Keratinocyte (primary cell): ENCODE results near the gene FRAS1. TPM values are rescaled to one million over a fixed set of nuclear protein-coding genes. Genes with fewer than 3 reads are reported as not detected.

ENCODE experiments used
- DNase-seq: peaks from one replicate; pipeline ENCODE4 v3.0.0-alpha.2; 2011; ENCODE audit warnings: low read depth, missing footprints, low spot score
- FAIRE-seq: peaks from 2 replicates; lab custom pipeline; 2011; peaks lifted over from hg19 to GRCh38; lab: Jason Lieb, UNC
- H2AFZ ChIP-seq: 2 replicates; pipeline ENCODE4 v1.6.0; 2012; ENCODE audit warnings: low read length, control low read depth, inconsistent platforms; ENCODE audit not compliant: control insufficient read depth
- H3K27ac ChIP-seq: 2 replicates; pipeline ENCODE4 v1.5.1; 2011; ENCODE audit warnings: low read length; ENCODE audit not compliant: control insufficient read depth, insufficient read depth
- H3K27me3 ChIP-seq: 3 replicates; pipeline ENCODE4 v1.6.0; 2011; ENCODE audit warnings: low read length; ENCODE audit not compliant: control insufficient read depth, insufficient read depth; ENCODE audit errors: extremely low read depth
- H3K36me3 ChIP-seq, 2 experiments: 2 replicates in 1 of 2; 3 replicates in 1 of 2; pipeline ENCODE4 v1.5.1; 2011; ENCODE audit warnings: low read length in 2 of 2, mild to moderate bottlenecking in 1 of 2; ENCODE audit not compliant: control insufficient read depth in 2 of 2, insufficient read depth in 2 of 2; ENCODE audit errors: extremely low read depth in 1 of 2
- H3K4me1 ChIP-seq: 3 replicates; pipeline ENCODE4 v1.5.1; 2011; ENCODE audit warnings: low read length; ENCODE audit not compliant: control insufficient read depth, insufficient read depth; ENCODE audit errors: extremely low read depth
- H3K4me2 ChIP-seq: 3 replicates; pipeline ENCODE4 v1.6.0; 2011; ENCODE audit warnings: low read depth, low read length; ENCODE audit not compliant: control insufficient read depth, insufficient read depth; ENCODE audit errors: extremely low read depth
- H3K4me3 ChIP-seq, 3 experiments: fragments of 200-600 bp in 1 of 3; sonication (generic) in 1 of 3; 2 replicates in 2 of 3; 3 replicates in 1 of 3; pipeline ENCODE4 v1.5.1; 2011 to 2016; ENCODE audit warnings: low read length in 3 of 3, mild to moderate bottlenecking in 3 of 3, control low read depth in 2 of 3, inconsistent platforms in 1 of 3, low read depth in 1 of 3, mixed read lengths in 1 of 3, mixed run types in 1 of 3, moderate library complexity in 1 of 3; ENCODE audit not compliant: control insufficient read depth in 2 of 3, insufficient read depth in 2 of 3; ENCODE audit errors: extremely low read depth in 1 of 3
- H3K79me2 ChIP-seq: 2 replicates; pipeline ENCODE4 v1.6.0; 2012; ENCODE audit warnings: low read length; ENCODE audit not compliant: control insufficient read depth, insufficient read depth
- H3K9ac ChIP-seq: 3 replicates; pipeline ENCODE4 v1.6.0; 2011; ENCODE audit warnings: low read length; ENCODE audit not compliant: control insufficient read depth, insufficient read depth; ENCODE audit errors: extremely low read depth
- H3K9me1 ChIP-seq: 3 replicates; pipeline ENCODE4 v1.6.0; 2011; ENCODE audit warnings: low read length; ENCODE audit not compliant: control insufficient read depth, insufficient read depth; ENCODE audit errors: extremely low read depth
- H3K9me3 ChIP-seq: 2 replicates; pipeline ENCODE4 v1.5.1; 2012; ENCODE audit warnings: low read depth, low read length; ENCODE audit not compliant: control insufficient read depth
- H4K20me1 ChIP-seq: 3 replicates; pipeline ENCODE4 v1.6.0; 2011; ENCODE audit warnings: low read length; ENCODE audit not compliant: control insufficient read depth, insufficient read depth; ENCODE audit errors: extremely low read depth
- CTCF ChIP-seq, 3 experiments: IDR thresholded peaks in 1 of 3; conservative IDR thresholded peaks in 1 of 3; optimal IDR thresholded peaks in 1 of 3; 2 replicates in 2 of 3; 3 replicates in 1 of 3; pipeline versions ENCODE3 to v1.5.1; 2011; ENCODE audit warnings: low read length in 3 of 3, mild to moderate bottlenecking in 3 of 3, moderate library complexity in 2 of 3, control low read depth in 1 of 3, inconsistent platforms in 1 of 3; ENCODE audit not compliant: insufficient read depth in 2 of 3; ENCODE audit errors: extremely low read depth in 1 of 3
- EZH2 ChIP-seq: IDR thresholded peaks from one replicate; pipeline ENCODE4 v1.6.1; 2012; ENCODE audit warnings: inconsistent platforms, mild to moderate bottlenecking, low read length, moderate library complexity
- dilution Hi-C: fragments of 300-500 bp; cut with MboI; formaldehyde crosslinking; loops from one replicate; pipeline ENCODE4 v1.7.0; 2020; ENCODE audit warnings: low sequenced_read_pairs; ENCODE audit not compliant: extremely low pct_ligation_motif_present
- polyA plus RNA-seq, 5 experiments: library from polyadenylated mRNA; depleted of rRNA in 3 of 5; stranded (reverse) in 3 of 5; stranded (forward) in 1 of 5; unstranded in 1 of 5; fragments of >200 nt; gene quantifications; 1 replicate in 1 of 5; 2 replicates in 3 of 5; 3 replicates in 1 of 5; pipeline versions ENCODE4 v1.2.1 to v1.2.3, GENCODE V29; 2011 to 2012; ENCODE audit warnings: missing spikeins in 2 of 5, low read depth in 1 of 5, low replicate concordance in 1 of 5

The FRAS1 gene
- polyA plus RNA-seq, 1 donor (not counting 4 experiments of a cell fraction or from before 2014, with no cell fraction given): 3.5 TPM

- Histone ChIP-seq H2AFZ (no peak overlapping the region), H3K4me1 (no peaks in the 10 kb centered on the region), H3K9me1 (no peaks in the 10 kb centered on the region), H3K9me3 (no peaks in the 10 kb centered on the region), H3K27ac (no peak overlapping the region), H3K36me3 (no peaks in the 10 kb centered on the region), H4K20me1 (no peaks in the 10 kb centered on the region), H3K27me3 (peaks cover 3% of the 10 kb centered on the region), H3K9ac (no peak overlapping the region), H3K79me2 (no peaks in the 10 kb centered on the region), H3K4me2 (no peak overlapping the region), H3K4me3 (no peak overlapping the region)
- dilution Hi-C loops: no loop called here
- no peak for DNase-seq
- no peak for TF ChIP-seq CTCF (optimal IDR thresholded peaks at IDR 0.05 in 1 of 3, IDR thresholded peaks at IDR 0.05 in 1 of 3, conservative IDR thresholded peaks at IDR 0.05 in 1 of 3; ENCODE audit: extremely low read depth in 1 of 3, insufficient read depth in 2 of 3, low read length in 3 of 3)
- TF ChIP-seq EZH2: no peak
- FAIRE-seq: no peak
Measured at GRCh38 chr4:78033861-78034260, 23.3 kb upstream of the FRAS1 start.

GRCh38 chr4:78038704-78039103, 18.4 kb upstream of the FRAS1 start:
- Histone ChIP-seq H3K79me2 (no peaks in the 10 kb centered on the region), H3K4me1 (no peaks in the 10 kb centered on the region), H3K27me3 (peaks cover 4% of the 10 kb centered on the region), H3K4me2 (no peak overlapping the region), H3K4me3 (no peak overlapping the region), H4K20me1 (no peaks in the 10 kb centered on the region), H3K36me3 (no peaks in the 10 kb centered on the region), H3K27ac (no peak overlapping the region), H2AFZ (no peak overlapping the region), H3K9ac (no peak overlapping the region), H3K9me1 (no peaks in the 10 kb centered on the region), H3K9me3 (no peaks in the 10 kb centered on the region)
- DNase-seq (no peak), FAIRE-seq (no peak)
- dilution Hi-C loops: no loop called here
- TF ChIP-seq CTCF (optimal IDR thresholded peaks at IDR 0.05 in 1 of 3, IDR thresholded peaks at IDR 0.05 in 1 of 3, conservative IDR thresholded peaks at IDR 0.05 in 1 of 3; ENCODE audit: extremely low read depth in 1 of 3, insufficient read depth in 2 of 3, low read length in 3 of 3): no peak
- TF ChIP-seq EZH2: no peak
